HuH-7 (cell line): ENCODE data around the gene EGLN3.

Source experiments
- DNase-seq: peaks from one replicate; pipeline ENCODE4 v3.0.0; 2011; ENCODE audit warnings: low spot score

Gene EGLN3

DNA sequence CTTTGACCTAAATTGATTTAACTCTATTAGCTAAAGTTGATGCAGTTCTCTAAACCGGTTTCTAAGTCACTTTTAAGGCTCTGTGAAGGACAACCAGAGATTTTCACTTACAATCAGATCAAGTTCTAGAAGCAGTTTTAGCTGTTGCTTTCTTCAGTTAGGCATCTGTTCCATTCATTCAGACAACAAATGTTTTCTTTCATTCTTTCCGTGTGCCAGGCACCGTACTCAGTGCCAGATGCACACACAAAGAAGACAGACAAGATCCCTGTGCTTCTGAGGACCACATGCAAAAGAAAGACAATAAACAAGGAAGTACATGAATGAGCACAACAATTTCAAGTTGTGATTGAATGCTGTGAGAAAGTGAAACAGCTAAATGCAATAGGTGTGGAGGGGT, 11.1 kb upstream of the EGLN3 start:
- DNase-seq, result no peak

DNA sequence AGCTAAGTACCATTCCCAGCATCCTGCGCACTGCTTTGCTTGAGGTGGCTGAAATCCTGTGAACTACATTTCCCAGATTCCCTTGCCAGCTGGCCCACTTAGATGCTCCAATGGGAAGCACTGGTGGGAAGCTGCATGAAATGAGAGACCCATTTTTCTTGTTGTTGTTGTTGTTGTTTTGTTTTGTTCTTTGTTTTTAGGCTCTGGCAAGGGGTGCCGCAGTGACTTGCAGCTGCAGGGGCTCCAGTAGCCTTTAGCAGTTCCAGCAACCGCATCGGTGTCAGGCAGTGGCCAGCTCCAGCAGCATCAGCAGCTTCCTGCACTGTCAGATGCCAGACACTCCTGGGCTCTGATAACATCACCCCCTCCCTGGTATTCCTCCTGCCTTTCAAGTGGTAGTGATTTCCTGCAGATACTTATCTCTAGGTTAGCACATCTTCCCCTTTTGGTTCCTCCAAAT, 8.8 kb upstream of the EGLN3 start:
- no peak for DNase-seq

DNA sequence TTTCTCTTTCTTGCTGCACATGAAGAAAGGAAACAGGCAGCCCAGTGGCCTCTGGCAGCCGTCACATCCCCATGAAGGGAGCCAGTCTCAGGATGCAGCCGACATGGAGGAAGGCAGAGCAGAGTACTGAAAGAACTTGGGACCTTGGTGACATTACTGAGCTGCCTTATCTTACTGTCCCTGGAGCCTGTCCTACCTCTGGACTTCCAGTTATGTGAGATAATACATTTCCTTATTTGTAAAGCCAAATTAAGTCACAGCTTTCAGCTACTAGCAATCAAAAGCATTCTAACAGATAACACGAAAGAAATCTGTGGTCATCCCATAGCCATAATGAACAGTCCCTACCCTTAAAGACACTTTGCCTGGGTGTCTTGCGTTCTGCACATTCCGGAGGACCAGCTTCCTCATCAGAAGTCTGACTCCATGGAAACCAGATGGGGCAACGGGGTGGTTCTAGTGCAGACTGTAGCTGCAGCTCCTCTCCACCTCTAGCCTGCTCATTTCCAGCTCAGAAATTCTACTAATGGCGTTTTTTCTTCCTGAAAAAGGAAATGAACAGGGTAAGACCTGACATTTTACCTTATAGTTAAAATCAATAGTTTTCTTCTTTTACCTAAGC, 7.8 kb upstream of the EGLN3 start:
- no peak for DNase-seq

DNA sequence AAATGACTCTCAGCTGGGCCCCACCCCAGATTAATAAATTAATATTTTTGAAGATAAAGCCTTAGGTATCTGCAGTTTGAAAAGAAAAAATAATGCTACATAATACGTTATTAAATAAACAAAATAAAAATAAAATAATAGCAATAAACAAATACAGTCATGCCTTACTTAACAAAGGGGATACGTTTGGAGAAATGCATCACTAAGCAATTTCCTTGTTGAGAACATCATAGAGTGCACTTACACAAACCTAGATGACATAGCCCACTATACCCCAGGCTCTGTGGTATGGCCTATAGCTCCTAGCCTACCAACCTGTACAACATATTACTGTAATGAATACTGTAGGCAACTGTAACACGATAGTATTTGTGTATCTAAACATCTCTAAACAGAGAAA, 7.1 kb upstream of the EGLN3 start:
- no peak for DNase-seq

DNA sequence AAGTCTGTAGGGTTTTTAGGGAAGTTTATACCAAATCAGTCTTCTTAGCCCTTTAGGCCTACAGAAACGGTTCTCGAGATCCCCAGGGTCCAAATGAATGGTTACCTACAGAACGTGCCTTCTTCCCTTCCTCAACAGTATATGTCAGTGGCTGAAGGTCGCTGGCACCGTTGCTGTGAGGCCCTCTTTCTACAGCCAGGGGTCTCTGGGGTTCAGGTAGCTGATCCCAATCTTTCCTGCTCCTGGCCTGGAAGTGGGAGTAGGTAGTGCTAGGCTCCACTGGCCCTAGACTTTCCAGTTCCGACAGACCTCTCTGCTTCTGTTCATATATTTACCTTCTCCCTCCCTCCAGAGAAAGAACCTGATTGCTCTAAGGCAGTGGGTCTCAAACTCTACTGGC, 6.4 kb upstream of the EGLN3 start:
- no peak for DNase-seq

DNA sequence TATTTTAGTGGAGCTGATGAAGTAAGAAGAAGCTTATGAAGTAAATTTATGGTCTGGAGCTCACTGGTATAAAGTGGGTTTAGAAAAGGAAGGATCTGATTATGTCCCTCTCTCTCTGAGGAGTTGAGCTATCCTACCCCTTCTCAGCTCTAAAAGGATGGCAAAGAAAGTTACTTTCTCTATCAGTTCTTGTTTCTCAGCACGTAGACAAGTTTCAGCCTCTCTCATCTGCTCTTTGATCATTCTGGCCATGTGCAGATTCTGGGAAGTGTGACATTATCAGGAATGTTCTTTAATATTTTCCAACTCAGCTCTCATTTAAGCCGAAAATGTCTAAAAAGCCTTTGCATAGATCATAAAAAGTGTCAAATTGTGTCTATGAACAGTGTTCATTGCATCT, 5.8 kb upstream of the EGLN3 start:
- DNase-seq, result no peak

DNA sequence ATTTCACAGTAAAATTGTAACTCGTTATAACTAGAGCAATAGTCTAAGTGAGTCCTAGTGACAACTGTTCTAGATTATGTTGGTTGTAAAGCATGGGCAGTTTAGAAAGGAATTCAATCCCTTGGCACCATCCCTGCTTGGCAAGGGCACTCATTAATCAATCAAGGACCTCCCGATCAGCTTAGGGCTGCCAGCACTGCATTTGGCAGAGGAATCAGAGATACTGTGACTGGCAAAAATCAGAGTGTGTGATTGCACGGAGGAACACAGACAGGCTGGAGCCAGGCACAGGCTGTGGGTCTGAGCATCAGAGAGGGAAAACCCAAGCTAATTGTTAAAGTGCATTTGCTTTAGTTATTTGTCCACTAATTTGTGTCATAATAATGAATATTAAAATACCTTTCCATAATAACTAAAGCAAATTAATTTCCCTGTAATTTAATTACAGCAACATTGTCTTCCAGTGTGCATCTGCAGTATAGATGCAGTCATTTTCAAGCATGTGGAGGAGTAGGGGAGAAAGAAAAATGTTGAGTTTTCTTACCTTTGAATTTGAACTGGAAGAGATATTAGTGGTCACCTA, 3.2 kb upstream of the EGLN3 start:
- DNase-seq, result no peak

DNA sequence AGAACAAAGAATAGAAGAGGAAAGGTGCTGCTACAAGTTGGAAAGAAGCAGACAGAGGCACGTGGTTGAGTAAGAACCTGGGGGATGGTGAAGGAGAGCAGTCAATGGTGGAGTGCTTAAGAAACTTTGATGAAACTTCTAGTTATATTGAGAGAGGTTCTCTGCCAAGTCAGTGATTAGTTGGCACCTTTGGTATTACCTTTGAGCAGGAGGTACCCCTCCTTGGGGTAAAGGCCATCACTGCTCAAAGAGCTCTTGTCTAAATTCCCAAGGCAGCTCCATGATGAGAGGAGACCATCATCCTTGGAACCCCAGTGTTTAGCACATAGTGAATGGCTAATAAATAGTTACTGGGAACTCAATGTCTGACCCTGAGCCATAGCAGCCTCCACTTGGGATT, 1.7 kb upstream of the EGLN3 start:
- DNase-seq, result no peak

DNA sequence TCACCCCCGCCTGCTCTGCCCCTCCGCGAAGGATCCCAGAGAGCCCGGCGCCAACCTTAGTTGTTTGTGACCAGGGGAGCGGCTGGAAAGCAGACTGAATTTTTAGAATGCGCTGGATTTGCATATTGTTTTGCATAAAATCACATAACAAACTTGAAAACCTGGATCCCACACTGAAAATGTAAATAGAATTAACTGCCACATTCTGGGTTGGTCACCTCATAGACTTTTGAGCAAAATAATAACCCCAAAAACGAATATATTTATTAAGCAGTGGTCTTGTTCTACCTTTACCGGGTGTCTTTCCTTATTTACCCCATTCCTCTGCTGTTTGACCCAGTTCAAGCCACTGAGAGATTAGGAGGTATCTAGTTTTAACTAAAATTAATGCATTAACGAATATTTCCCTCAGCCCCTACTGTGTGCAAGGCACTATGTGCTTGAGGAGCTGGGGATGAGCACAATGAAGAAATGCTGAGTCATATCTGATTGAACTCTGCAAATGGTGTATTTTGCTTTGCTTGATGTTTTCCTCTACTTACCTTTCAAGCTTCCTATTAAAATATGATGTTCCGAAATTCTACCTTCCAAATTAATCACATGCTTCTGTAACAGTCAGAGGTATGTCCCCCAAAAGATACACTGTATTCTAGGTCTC, 438 bp upstream of the EGLN3 start:
- DNase-seq, result no peak

DNA sequence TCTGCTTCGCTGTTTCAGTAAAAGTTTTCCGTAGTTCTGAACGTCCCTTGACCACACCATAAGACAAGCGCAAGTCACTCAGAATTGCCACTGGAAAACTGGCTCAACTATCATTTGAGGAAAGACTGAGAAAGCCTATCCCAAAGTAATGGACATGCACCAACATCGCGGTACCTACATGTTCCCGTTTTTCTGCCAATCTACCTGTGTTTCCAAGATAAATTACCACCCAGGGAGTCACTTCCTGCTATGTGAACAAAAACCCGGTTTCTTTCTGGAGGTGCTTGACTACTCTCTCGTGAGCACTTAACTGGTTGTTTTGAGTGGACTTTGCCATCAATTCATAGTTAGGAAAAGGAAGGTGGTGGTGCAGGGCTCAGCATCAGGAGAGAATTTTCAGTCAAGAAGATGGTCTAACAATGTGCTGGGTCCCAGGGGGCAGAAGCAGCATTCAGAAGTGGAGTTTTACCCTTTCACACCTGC, 1.4 kb downstream of the EGLN3 start:
- DNase-seq, result no peak

DNA sequence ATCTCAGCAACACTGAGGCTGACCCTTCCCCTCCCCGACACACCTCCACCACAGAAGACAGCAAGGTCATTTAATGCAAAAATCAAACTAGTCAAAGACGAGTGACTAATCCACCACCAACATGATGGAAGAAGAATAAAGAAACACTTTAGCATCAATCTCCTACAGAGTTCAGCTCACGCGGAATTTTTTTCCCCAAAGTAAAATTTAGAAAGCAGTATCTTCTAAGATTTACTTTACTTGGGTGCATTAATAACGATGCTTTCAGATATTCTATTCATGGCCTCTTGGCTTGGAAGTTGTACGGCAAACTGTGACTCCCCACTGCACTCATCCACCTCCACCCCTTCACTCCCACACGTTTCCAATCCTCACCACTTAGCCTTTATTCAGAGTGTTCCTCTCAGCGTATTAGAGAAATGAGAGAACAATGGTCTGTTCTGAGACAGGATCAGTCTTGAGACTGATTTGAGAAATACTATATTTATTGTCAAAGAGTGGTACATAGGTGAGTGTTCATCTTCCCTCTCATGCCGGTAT, 1.9 kb downstream of the EGLN3 start:
- no peak for DNase-seq

DNA sequence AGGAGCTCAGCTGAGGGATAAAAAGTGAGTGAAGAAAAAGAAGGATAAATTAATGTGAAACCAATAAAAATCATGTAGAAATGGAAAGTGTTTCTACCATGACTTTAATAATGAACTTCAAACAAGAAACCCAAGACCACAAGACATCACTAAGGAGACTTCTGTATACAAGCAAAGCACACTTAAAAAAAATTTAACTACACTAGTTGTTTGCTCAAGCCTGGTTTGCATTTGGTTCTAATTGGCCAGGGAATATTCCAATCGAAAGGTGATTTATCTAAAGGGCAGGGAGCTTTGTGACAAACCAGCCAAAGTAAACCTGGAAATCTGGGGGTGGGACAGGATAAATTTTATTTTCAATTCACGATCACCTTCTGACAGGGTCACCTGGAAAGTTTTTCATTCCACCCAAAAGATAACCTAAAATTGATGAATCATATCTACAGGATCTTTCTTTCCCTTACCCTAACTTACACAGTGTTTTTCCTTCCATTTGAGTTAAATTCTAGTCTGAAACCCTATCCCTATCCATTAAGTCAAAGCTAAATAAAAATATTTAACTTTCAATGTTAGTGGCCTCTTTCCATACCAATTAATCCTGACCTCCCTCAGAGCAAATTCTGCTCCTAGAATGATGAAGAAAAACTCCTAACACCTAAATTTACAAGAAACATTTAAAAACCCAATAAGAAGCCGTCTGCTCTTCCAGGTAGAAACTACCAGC, 2.6 kb downstream of the EGLN3 start:
- no peak for DNase-seq

DNA sequence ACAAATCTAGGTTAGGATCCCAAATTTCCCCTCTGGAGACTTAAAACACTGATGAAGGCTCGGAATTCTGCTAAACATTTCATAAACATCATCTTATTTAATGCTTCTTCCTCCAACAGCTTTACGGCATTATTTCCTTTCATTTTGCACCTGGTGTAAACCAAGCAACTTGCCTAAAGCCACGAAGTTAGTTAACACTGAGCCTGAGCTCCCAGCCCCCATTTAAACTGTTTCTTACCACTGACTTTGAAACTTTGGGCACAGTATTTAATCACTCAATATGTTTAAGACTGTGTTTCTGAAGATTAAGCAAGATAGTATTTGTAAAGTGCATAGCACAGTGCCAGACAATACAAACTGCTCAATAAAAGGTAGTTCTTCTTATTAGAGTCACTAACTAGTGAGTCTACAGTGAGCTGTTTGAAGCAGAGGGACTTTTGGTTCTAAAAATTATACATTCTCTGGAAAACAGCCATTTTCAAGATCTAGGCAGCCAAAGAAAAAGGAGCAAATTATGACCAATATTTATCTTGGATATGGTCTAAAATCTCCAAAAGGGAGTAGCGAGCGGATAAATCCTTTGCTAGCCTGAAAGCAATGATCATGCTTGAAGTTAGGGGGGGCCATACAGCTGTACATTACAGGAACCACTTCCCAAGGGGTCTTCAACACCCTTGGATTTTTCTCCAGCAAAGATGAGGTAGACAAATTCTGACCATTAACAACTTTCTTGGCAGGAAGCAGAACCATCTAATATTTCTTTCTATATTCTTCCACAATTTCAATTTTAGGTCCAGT, 4.0 kb downstream of the EGLN3 start:
- no peak for DNase-seq

DNA sequence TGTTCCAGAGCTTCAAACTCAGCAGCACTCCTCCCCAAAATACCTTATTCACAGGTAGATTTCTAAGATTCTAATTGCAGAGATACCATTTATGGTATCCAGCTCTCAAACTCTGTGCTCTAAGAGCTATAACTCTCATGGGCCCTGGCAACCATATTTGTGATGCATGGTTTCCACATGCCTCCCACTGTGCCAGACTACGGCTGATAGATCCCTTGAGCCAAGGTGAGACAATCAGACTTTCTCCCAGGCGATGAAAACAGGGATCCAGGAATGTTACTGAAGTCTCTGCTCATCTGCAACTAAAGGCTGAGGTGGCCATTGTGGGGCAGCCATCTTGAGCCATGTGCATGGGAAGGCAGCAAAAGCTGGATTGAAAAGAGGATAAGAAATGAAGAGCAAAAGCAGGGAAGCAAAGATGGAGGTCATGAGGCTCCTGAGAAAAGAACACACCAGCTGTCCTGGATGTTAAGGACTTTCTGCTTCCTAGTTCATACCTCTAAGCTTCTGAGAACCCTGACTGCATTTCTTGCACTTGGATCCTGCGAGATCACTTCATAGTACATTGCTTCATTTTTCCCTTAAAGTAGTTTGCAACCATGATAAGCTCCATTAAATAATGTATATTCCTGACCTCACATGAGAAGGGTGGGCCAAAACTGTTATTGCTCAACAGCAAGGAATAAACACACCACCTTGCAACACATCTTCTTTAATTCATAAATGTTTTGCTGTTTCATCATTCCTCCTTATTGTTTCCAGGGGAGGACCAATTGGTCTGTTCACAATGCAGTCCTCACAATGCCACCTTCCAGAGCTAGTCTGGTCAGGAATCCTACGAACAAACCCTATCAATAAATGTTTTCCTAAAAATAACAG, 5.4 kb downstream of the EGLN3 start:
- DNase-seq, result no peak

DNA sequence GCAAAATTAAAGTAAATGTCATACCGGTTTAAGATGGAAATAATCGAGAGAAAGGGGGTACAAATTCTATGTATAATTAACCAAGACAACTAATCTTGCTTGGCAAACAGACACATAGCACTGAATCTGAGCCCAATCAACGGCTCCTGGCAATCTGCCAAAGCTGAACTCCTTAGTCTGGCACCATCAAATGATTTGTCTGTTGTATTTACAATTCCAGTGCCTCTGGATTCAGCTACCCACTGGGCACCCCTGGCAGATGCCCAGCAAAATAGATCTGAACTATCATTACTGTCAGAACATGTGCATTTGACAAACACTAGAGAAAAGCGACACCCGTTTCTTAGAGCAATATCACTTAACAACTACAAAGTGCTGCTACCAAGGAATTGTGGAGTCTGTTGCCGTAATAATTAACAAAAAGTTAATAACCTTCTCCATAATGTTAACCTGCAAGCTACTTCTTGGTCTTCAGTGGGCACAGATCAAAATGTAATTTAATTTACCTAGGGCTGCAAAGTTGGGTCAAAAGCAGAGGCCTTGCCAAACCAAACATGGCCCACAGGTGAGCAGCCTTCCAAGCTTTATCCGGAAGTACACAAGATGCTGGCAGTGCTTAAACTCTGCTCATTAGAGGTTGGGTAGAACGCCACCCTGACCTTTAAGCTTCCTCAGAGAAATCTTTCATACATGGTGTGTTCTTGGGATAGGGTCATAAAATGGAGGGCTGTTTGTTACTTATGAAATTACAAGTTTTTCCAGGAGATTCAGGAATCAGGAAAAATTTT, 7.6 kb downstream of the EGLN3 start:
- DNase-seq, result no peak

DNA sequence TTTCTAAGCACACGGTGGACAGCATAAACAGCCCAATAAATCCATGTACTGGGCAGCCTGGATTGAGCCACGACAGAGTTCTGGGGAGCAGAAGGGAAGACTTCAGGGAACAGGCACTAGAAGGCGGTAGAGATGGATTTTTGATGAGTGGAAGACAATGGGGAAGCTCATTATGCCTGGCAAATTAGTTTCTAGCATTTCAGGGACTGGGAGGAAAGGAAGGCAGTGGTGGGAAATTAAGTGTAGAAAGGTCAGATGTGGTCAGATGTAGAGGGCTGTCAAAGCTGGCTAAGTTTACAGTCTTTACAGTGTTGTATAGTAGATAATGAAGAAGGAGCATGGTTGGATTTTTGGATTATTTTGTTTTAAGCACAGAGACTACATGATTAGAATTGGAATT, 9.2 kb downstream of the EGLN3 start:
- DNase-seq, result no peak

DNA sequence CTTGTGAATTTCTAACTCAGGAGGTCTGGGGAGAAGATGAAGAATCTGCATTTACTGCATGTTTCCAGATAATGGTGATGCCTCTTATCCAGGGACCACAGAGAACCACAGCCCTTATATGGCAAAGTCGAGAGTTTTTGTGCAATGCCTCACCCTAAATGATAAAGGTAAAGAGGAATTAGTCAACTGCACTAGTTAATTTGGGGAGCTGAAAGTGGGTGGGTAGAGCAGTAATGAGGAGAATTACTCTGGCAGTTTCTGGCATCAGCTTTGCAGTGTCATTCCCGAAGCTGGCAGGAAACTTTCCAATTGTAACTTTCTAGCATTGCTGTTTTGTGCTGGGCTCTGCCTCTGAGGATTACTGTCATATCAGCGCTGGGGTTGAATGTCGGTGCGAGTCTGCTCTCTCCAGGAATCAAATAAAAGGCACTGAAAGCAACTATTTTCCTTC, 10.3 kb downstream of the EGLN3 start:
- no peak for DNase-seq

DNA sequence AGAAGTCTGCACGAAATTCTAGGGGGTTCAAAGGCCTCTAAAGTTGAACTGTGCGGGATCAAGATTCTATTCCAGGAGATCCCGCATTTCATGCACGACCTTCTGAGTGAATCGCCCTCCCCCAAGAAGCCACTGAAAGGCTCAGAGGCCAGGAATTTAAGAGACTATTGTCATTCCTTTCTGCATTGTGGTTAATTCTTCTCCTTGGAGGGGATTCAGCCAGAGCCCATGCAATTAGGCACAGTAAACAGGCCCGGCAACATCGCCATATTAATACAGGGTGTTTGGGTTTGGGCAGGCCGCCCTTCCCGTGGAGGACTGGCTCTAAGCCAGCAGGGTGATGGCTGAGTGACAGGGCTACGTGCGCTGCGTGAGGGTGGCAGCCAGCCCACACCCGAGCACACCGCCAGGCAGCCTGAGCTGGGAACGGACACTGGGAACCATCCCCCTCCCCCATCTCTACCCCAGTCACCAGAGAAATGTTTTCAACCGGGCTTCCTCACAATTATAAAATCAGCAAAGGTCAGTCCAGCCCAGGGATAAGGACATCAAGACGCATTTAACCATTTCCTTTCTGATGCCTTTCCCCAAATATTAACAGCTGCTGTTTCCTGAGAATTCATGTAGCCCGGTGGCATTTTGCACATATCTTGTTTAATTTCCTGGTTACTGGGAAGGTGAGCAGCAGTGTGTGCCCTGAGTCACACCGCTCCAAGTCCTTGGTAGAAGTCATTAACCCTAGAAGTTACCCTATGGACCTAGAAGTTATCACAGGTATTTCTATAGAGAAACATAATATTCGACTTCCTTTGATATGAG, 12.5 kb downstream of the EGLN3 start:
- DNase-seq, result no peak

DNA sequence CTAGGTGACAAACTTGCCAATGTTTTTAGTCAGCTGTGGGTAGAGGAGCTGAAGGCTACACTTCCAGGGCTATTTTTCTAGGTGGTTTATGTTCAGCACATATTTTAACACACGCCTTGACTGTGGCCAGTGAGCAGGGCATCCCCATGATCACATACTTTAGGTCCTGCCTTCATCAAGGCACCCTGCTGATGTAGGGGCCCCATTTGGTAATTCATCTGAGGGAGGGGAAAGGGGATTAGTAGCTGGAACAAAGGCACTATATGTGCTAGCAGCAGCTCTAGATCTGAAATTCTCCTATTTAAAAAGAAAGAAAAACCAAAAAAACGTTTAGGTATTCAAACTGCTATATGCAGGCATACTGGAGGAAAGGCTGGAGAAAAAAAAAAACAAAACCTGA, 14.5 kb downstream of the EGLN3 start:
- DNase-seq, result no peak
